GDM1 (cell line): Measurements from ENCODE around the gene TMEM60.
"Not testable (repeated sequence)": the region's sequence is repeated elsewhere in the genome, so short reads cannot be mapped to it uniquely, and the experiment has no call there.

ENCODE experiments used
- DNase-seq: peaks from one replicate; lab custom pipeline; 2025; lab: John Stamatoyannopoulos, UW

TMEM60 gene

DNA sequence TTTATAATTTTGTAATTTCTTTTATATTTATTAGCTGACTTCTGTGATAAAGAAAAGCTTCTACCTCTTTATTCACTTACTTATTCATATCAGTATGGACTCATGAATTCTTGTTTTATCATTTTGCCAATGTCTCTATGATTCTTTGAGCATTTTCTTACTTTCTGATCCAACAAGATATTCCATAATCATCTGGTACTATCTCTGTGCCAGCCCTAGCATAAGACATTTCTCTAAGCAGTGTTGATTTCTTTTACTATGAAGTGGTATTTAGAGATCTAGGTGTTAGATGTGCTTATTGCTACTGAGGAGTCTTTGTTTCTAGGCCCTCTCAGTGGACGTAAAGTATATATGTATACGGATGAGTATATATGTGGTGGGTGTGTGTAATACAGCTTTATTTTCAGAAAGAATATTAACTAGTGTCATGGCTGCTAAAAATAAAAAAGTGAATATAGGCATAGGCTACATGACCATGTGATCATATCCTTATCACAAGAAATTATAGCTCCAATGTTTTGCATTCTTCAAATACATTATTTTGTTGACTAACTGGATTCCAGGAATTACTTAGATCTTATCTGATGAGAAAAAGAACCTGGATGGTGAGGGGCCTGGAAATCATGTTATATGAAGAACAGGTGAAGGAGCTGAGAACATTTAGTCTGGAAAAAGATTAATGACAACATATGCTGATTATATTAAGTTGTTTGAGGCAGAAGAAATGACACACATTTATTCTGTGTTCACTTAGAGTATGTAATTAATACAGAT, 13.5 kb upstream of the TMEM60 start:
- DNase-seq = no peak

GRCh38 chr7:77808517-77808916, 10.3 kb upstream of the TMEM60 start:
- DNase-seq = no peak

- no peak for DNase-seq
These were observed 8.2 kb upstream of the TMEM60 start for GRCh38 chr7:77806425-77806824.

GRCh38 chr7:77802557-77803405, 4.5 kb upstream of the TMEM60 start:
- peak; percentile 2 for DNase-seq

DNA sequence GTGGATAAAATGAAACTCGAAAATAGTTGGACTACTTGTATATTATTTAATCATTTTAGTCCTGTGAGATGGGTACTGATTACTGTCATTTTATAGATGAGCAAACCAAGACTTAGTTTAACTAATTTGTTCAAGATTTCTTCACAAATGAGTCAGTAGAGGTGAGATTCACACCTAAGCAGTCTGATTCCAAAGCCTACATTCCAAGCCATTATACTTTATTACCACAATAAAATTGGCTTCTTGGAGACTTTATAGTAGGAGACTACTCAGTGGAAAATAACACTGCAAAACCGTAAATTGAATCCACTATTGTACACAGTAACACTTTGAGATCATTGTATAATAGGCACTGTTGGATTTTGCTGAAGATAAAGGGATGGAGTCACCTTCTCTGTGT, 2.5 kb upstream of the TMEM60 start:
- DNase-seq = no peak

DNA sequence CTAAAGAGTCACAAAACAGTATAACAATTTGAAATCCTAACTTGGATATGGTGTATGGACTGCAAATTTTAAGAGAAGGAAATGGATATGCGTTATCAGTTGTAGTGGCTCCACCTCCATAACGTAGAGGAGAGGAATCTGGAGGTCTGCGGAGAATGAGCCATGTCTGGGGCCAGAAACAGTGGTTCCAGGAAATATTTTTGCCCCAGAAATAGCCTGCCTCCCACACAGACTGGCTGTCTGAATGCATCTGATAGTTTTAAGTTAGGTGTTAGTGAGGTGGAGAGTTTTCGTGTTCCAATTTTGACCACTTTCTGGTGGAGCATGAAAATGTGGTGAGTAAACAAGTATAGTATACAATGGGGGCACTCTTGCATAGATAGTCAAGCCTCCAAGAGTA, 1.9 kb upstream of the TMEM60 start:
- DNase-seq = no peak

GRCh38 chr7:77799078-77799964, 1.1 kb upstream of the TMEM60 start:
- DNase-seq = peak; percentile 18

DNA sequence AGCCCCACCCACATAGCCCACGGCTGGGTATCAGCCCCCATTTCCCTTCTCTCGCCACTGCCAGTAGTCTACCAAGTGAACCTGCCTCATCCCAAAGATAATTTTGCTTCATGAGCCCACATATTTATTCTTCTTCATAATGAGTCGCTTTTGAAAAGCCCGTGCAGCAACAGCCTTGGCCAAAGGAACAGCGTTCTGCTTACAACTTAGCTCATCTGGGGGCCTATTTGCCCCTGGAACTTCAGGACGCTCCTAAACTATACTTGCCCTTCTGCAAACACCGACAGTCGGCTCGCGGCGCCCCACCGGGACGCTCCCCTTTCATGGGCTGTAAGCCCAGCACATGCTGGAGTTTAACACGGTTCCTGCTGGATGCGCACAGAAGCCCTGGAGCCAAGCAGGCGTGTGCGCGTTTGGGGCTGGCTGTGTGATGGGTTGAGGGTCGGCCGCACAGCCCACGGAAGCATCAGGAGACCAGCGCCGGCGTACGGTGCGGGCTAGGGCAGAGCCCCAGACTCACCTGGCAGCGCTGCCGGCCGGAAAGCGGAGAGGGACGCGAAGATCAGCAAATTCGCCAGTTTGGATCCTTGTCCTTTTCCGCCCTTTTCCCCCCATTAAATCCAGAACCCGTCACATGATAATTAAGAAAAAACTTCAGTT, 370 bp downstream of the TMEM60 start:
- no peak for DNase-seq

- no peak for DNase-seq
These were observed 1.3 kb downstream of the TMEM60 start for GRCh38 chr7:77796960-77797359.

- DNase-seq = no peak
These were observed 2.1 kb downstream of the TMEM60 start for GRCh38 chr7:77796109-77796508.

DNA sequence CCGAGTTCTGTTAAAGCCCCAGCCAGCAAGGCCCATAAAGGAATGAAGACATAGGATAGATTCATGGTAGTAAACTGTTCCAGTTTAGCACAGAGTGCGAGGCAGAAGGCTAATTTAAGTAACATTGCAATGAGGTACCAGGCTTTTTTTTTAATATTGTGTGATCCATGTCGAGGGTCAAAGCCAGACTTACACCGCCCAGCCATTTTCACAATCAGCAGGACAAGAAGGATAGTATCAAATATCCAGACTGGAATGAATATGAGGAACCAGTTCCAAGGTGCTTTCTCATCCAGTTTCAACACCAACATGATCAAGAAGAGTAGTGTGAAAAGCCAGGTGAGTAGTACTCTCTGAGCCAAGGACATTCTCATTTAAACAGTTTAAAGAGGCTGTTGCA, 4.2 kb downstream of the TMEM60 start:
- no peak for DNase-seq

GRCh38 chr7:77791956-77792355, 6.3 kb downstream of the TMEM60 start:
- DNase-seq = no peak

GRCh38 chr7:77791336-77791735, 6.9 kb downstream of the TMEM60 start:
- DNase-seq = no peak

GRCh38 chr7:77788327-77788902, 9.8 kb downstream of the TMEM60 start:
- DNase-seq = no peak

DNA sequence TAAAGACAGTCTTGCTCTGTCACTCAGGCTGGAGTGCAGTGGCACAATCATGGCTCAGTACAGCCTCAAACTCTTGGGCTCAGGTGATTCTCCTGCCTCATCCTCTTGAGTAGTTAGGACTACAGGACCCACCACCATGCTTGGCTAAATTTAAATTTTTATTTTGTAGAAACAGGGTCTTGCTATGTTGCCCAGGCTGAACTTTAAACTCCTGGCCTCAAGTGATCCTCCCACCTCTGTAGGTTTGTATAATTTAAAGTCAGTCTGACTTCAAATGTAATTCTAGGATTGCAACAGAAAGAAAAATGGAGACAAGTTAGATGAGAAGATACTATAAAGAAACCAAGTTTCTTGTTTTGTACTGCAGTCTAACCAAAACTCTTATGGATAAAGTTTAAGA, 11.5 kb downstream of the TMEM60 start:
- DNase-seq = no peak

DNA sequence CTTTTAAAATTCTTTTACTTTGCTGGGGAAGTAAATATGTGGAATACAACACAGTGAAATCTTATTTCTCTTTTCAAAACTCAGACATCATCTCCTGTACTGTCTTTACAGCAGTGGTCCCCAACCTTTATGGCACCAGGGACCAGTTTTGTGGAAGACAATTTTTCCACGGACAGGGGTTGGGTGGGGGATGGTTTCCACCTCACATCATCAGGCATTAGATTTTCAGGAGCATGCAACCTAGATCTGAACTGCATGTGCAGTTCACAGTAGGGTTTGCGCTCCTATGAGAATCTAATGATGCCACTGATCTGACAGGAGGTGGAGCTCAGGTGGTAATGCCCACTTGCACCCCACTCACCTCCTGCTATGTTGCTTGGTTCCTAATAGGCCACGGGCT, 12.2 kb downstream of the TMEM60 start:
- no peak for DNase-seq

DNA sequence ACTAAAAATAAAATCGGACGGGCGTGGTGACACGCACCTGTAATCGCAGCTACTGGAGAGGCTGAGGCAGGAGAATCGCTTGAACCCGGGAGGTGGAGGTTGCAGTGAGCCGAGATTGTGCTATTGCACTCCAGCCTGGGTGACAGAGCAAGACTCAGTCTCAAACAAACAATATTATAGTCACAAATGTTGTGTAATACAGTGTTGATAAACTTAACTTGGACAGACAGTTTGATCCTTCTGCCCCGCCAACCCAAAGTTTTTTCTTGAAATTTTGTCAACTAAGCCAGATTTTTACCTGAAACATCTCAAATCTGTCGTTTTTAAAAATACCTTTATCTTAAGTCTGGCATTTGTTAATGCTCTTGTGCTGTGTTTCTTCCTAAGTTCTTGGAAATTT, 13.8 kb downstream of the TMEM60 start:
- not testable (repeated sequence) for DNase-seq

- no peak for DNase-seq
These were observed 14.7 kb downstream of the TMEM60 start for GRCh38 chr7:77783545-77783944.

GRCh38 chr7:77783111-77783510, 15.1 kb downstream of the TMEM60 start:
- DNase-seq = no peak

GRCh38 chr7:77782383-77782782, 15.9 kb downstream of the TMEM60 start:
- DNase-seq = no peak

- no peak for DNase-seq
These were observed 19.7 kb downstream of the TMEM60 start for GRCh38 chr7:77778535-77778934.
